Measurements from ENCODE around the gene TTC28.
"Not testable (repeated sequence)": the region's sequence is repeated elsewhere in the genome, so short reads cannot be mapped to it uniquely, and the experiment has no call there.

TTC28 gene

DNA sequence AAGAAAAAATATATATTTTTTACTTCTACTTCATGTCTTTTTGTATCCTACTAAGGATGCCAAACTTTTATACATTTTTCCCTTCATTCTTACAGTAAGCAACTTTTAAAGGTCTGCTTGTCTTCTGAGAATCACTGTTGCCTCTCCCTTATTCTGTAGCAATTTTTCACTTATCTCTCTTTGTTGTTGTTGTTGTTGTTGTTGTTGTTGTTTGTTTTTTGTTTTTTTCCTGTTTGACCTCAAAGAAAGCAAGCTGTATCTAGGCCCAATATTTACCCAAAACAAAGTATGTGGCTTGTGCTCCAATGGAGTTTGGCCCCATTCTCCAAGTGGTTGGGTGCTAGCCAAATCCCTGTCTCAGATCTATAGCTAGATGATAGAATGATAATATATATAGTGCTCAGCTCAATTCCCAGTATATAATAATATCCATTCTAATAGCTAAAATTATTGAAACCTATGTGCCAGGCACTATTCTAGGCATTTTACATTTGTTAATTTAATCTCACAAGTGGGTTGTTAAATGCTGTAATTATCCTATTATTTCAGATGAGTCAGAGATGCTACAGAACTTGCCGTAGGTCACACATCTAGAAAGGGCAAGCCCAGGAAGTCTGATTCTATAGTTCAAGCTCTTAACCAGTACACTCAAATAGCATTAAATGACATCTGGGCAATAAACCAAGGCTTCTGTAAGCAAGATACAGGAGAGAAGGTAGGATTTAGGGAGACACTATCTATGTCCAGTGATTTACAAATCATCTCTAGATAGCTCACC, 555.5 kb downstream of the TTC28 start:
- no peak for DNase-seq

DNA sequence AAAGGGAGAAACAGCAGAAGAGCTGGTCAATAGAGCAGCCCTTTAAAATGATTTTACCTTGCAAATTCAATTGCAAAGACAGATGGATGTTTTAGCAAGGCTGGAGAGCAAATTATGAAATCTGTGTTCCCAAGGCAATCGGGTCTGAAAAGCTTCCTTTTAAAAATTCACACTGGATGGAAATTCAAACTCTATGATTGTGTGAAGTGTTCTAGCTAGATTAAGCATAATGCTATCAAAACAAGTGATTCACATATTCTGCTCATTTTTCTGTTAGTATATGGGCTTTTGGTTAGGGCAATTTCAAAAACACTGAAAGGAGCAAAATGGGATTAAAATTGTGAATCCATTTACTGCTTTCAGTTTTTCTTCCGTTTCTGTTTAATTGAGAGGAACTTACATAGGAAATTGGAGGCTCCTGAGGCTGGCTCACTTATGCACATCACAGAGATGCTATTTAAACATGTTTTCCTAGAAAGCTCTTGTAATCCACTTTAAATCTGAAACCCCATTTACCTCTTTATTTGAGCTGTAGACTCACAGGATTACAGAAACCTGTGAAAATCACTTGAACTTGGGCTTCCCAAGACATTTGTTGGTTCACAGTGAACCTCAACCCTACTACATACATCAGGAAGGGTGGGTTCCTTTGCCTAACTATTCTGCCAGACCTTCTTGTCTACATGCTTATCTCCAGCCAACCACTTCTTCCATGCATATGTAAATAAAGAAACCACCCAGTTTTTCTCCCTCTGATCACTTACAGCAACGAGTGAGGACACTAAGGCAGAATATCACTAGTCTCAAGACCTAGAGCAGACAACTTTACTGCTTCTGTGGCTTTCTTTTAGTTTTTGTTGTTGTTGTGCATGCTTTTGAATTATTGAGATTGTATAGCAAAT, 558.7 kb downstream of the TTC28 start:
- no peak for DNase-seq

DNA sequence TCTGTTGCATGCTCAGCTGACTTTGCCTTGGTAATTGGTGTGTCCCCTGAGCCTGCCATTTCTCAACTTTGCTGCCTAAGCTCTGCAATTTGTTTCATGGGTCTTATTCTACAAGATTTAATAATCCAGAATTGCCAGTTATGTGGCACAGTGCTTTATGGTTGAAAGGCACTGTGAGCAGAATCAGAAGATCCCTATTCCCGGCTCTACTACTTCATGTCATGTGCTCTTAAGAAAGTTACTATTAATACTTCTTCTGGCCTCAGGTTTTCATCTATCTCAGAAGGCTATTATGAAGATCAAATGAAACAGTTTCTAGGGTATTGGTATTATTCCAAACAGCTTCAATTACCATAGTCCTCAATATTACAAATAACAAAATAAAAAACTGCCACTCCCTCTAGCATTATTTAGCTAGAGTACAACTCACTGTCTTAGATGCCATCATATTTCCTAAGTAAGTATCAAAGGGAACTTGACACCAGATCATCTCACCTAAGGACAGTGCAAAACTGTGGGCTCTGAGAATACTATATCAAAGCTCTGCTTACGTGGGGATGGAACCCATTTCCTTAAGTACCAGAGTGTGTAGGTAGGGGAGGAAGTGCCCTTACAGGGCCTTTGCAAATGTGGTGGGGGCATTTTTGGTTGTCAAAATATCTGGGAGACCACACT, 560.5 kb downstream of the TTC28 start:
- DNase-seq, result no peak

DNA sequence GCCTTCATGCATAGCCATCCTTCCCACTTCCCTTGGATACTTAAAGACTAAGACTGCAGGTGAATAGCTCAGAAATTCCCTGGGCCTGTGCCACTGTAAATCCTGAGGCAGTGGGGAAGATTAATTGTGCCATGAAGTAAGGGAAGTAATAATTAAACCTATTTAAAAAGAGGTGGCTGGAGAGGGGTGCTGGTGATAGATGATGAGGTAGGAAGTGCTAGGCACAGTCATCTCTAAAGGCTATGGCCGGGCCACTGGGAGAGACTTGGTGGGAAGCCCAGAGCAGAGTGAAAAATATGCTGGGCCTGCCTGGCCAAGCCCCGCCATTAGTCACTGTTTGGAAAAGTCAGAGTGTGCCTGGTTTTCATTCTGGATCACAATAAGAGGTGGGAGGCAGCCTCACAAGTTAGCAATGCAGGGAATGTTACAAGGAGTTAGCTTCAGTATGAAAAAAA, 563.4 kb downstream of the TTC28 start:
- DNase-seq, result no peak

DNA sequence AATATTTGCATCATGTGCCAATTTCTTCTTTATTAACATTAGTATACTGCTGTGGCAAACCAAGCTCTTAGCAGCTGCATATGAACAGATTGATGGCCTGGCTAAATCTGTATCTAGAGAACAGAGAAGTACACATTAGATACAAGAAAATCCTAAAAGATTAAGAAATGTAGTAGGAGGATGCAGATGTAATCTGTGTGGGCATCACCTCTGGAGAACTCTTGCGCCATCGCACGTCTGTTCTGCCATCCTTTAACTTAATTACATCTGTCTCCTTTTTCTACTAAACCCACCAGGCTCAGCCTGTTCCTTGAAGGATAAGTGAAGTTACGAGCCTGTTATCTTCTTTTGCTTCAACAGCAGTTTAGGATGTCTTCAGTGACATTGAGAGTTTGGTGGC, 564.2 kb downstream of the TTC28 start:
- DNase-seq, result no peak

DNA sequence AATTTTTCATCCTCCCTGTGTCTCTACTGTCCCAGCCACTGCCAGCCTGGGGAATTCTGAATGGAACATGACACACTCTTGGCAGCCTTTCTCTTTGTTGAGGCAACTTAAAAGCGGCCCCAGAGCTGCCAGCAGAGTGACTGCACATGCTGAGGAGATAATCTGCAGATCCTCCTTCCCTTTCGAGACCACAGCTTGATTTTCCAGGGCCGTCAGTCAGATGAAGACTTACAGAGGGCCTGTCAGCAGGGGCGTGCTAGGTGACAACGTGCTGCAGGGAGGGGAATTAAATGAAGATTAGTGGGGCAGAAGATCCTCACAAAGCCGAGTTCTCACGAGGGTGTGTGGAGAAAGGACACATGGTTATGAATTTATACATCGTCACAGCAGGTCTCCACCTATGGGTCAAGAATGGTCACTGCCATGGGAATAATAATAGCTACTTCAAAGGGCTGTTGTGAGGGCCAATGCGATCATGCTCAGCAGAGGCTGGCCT, 567.0 kb downstream of the TTC28 start:
- no peak for DNase-seq

DNA sequence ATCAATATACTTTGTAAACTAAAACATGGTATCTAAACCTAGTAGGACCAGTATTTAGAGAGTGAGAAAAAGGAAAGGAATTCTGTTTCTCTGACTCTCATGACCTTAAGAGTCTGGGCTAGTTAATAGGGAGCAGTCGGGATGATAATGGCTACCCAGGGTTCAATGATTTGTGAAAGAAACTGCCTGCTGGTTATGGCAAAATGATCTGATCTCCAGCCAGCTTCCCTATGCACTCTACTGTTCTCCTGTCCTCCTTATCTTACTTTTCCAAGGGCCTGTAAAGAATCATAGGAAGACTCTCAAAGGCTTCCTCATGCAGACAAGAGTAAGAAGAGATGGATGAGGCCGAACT, 567.5 kb downstream of the TTC28 start:
- no peak for DNase-seq

DNA sequence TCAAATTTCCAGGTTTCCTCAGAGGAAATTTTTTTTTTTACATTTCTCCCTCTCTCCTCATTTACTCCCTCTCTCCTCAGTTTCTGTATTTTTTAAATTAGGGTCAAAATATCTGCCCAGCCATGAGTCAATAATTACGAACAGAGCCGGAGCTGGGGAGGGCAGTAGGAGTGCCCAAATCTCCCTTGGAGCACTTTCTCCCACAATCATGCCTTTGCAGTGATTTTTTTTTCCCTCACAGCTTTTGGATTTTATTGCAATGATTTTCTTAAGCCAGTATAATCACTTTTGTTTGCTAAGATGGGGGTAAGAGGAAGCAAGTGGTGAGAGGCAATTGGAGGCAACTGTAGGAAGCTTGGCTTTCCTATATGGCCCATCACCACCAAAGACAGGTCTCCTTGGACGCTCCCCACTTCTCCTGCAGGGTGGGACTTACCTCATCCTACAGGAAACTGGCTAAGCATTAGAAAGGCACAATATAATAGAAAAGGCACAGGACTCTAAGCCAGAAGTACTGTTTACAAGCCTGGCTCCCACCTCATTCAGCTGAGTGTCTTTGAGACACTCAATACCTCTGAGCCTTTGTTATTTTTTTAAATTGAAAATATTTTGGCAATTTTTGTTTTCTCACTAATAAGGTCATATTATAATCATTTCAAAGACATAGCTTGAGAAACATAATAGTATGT, 568.0 kb downstream of the TTC28 start:
- no peak for DNase-seq

DNA sequence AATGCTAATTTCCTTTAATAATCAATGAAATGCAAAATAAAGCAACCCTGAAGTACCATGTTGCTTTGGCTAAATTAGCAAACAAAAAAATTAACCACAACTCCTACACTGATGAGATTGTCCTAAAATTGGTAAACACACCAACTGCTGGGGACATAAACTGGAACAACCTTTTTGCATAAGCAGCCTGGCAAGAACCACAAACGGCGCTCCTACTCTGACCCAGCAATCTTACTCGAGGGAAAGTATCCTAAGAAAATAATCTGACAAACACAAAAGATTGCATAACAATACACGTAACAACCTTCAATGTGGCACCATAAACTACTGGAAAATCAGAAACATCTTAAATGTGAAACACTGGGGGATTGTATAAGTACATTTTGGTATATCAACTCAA, 570.8 kb downstream of the TTC28 start:
- DNase-seq, result no peak

DNA sequence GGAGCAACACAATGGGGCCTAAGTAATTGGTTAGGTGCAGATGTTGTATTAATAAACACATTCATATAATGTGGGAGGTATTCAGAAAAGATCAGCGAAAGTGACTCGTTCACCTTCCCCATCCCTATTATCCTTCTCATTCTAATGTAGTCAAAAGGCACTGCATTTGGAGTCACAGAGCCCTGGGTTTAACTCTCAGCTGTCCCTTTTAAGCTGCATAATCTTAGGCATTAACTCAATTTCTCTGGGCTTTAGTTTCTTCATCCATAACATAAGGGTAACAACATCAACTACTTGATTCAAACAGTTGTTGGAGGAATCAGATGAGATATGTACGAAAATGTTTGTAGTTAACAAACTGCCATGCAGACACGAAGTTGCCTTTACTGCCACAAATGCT, 573.0 kb downstream of the TTC28 start:
- DNase-seq, result no peak

DNA sequence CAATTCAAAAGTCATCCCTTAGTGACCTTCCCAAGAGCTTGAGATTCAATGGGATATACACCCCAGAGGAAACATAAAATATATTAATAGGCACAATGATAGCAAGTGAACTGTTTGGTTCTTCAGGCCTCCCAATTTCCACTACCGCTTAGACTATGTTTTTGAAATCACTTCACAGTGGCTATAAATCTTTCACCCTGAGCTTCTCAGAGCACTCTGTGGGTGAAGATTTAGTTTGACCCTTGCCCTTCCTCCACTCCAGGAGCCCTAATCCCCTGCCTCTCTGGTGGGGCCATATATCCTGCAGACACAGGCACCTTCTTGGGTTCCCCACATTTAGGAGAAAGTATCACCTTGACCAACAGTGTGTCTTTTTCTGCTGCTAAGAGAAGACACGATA, 573.7 kb downstream of the TTC28 start:
- DNase-seq, result no peak

DNA sequence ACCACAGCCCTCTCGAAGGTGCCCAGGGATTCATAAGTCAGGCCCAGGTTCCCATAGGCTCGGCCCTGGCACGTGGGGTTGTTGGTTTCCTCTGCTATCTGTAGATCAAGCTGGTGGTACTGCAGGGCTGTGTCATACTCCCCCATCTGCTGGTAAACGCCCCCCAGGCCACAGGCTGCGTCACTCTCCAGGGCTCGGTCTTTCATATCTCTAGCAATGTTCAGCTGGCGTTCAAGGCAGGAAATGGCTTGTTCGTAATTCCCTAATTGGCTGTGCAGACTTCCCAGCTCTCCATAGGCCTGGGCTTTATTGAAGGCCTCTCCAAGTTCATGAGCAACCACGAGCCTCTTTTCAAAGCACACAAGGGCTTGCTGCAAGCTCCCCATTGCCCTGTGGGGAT, 574.2 kb downstream of the TTC28 start:
- no peak for DNase-seq

DNA sequence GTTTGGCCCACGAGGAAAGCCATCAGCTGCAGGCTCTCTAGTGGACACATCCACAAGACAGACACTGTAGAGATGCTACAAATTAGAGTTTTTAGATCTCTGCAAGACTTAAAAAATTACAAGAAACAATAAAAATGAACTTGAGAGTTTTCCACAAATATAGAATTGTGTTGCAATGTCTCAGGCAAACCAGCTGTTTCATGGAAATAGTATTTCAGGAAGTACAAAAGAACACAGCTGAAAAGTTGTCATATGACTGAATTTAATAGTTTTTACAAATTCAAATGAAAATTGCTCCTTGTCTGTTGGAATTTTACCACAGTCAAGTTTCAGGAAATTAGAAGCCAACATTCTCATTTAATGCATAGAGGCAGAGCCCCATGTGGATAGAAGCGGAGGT, 576.0 kb downstream of the TTC28 start:
- no peak for DNase-seq

DNA sequence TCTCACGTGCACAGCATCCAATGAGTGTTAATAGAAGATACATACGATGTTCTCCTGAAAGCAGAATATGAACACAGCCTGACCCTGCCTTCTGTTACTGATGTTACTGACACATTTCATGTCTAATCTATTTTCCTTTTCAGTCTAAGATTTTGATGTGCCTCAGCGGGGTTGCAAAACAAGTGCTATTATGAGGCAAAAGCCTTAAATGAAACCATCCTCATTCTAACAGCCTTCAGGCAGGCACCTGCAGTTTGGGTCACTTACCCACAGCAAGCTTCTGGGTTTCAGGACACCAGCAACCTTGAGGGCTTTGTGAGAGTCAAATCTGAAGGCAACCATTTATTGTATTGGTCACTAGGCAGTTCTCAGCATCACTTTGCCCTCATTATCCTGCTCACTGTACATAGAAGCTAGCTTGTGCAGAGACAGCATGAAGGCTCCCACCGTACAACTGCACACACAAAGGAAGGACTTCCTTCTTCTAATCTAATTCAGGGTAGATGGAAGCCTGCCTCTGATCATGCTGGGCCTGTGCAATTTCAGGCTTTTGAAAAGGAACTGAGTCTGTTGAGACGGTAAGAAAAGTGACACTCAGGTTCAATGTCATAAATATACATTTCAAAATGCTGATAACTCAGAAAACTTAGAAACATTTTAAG, 577.4 kb downstream of the TTC28 start:
- no peak for DNase-seq

DNA sequence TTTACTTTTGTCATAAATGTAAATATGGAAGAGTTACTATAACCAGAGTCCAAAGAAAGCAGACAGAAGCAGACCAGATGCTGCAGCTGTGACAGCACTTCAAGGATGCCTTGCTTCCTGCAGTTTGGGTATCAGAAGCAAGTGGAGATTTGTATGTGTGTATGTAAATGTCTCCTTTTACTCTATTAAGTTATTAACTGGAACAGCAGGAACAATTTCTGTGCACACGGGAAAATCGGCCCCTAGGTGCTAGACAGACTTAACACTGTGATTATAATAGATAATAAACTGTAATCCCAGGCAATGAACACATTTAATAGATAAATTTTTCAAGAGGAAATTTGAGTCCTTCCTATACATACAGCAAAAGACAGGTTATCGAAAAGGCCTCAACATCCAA, 582.0 kb downstream of the TTC28 start:
- no peak for DNase-seq

DNA sequence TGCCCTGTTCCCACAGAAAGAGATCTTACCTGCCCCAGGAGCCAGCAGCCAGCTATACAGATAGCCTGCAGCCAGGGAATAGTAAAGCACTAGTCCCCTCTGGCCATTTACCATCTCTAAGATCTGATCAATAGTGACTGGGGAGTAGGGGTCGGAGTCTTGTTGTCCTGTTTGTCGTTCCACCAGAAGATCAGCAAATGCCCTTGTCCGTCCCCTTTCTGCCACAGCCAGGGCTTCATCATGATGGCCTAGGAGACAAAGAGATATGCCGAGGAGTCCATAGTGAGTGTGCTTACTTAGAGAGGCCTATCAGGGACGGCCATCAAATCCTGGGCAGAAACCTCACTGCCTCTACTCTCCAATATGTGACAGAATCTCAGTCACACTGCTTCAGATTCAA, 583.5 kb downstream of the TTC28 start:
- DNase-seq, result no peak

DNA sequence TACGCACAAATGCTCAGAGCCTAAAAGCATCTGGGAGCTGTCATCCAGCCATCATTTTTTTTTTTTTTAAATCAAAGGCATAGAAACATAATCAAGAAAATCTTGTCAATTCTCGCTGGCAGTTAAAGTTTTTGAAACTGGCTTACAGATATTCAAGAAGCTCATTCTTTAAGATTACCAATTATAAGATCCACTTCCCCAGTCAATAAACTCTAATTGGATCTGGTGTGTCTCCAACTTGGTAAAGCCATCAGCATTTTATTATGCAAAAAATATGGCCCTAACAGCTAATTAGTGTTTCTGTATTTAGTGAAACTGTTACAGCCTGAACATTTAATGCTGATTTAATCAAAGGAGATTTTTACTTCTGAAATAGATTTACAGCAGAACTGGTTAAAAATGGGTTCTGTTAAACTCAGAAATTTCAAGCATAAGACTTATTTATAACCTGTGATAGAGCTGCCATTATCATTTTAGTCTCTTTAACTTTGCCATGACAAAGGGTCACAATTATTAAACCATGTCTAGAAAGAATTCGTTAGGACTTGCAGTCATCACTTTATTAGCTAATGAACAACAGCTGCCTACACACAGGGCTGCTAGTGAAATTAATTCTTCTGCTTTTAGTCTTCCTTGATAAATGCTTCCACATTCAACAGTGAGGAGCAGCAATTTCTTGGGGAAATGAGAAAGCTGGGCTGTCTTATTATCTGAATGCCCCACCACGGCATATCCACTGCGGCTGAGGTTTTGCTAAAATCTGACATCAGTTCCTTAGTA, 584.1 kb downstream of the TTC28 start:
- no peak for DNase-seq

DNA sequence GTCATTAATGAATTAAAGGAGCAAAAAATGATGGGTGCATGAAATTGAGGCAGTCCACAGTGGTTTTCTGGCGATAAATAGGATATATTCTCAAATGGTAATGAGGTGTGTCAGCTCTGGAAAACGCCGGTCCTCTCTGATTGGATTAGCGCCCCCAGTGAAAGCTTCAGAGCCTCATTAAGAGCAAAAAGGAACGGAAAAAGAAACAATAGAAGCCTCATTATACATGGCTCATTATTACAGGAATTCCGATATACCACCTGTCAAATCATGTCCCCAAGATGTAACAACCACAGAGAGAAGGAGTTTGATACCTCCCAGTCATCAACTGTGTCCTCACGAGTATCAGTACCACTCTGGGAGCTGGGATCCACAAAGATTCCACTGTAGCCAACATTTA, 584.9 kb downstream of the TTC28 start:
- no peak for DNase-seq

DNA sequence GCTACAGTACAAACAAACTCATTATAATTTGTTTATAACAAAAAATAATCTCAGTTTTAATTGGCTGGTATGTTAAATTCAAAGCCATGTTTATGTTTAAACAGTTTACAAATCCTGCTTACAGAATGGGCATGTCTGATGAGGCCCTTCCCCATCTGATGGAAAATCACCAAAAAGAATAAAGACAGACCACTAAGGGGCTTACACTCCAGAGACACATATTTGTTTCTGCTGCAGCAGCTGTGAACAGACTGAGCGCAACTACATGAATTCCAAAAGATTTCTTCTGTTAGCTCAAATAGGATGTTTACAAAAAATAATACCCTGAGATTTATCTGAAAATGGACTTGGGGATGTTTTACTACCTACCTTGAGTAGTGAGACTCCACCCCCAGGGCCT, 585.9 kb downstream of the TTC28 start:
- DNase-seq, result no peak

DNA sequence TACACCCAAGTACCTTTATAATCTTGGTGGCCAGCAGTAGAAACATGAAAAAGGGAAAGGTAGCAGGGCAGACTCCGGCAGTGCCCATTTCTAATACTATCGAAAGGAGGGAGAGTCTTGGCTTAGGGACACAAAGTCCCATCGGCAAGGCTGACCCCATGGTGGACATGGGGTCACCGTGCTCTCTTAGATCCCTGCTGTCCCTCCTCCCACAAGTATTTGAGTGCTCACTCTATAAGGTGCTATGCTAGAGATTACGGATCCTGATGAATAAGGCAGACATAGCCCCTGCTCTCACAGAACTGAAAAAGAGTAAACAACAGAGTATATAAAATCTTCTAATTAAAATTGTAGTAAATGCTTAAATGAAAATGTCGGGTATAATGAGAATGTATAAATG, 588.2 kb downstream of the TTC28 start:
- no peak for DNase-seq

DNA sequence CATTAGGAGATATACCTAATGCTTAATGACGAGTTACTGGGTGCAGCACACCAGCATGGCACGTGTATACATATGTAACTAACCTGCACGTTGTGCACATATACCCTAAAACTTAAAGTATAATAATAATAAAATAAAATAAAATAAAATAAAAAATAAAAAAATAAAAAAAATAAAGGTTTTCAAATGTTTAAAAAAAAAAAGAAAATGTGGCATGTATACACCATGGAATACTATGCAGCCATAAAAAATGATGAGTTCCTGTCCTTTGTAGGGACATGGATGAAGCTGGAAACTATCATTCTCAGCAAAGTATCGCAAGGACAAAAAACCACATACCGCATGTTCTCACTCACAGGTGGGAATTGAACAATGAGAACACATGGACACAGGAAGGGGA, 590.1 kb downstream of the TTC28 start:
- not testable (repeated sequence) for DNase-seq

DNA sequence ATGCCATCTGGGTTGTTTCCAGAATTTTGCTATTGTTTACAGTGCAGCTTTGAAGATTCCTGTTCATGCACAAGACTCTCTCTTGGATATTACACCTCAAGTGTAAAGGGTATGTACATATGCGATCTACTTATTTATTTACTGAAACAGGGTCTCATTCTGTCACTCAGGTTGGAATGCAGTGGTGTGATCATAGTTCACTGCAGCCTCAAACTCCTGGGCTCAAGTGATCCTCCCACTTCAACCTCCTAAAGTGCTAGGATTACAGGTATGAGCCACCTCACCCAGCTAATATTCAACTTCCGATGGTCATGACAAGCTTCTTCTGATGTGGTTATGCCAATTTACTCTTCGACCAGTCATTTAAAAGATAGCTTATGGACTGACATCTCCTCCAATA, 602.5 kb downstream of the TTC28 start:
- no peak for DNase-seq

Measured in stimulated activated CD4-positive, alpha-beta T cell treated with anti-CD3 and anti-CD28 coated beads, Interleukin-2, amount 100 ng/mL, for 24 hours (primary cell).